Osteocyte (in vitro differentiated cells): ENCODE measurements around the gene CALM1. TPM values are rescaled to one million over a fixed set of nuclear protein-coding genes. Genes with fewer than 3 reads are reported as not detected.

Experiments used
- DNase-seq: peaks from one replicate; pipeline ENCODE4 v3.0.0; 2021; ENCODE audit warnings: mixed read lengths; ENCODE audit not compliant: unreplicated experiment; ENCODE audit errors: extremely low spot score
- H3K27ac Mint-ChIP-seq: one replicate; pipeline ENCODE4 v1.8.0; 2021; ENCODE audit warnings: mild to moderate bottlenecking, mixed read lengths; ENCODE audit not compliant: unreplicated experiment
- H3K27me3 Mint-ChIP-seq: one replicate; pipeline ENCODE4 v1.8.0; 2021; ENCODE audit warnings: mixed read lengths; ENCODE audit not compliant: unreplicated experiment
- H3K36me3 Mint-ChIP-seq: one replicate; pipeline ENCODE4 v1.8.0; 2021; ENCODE audit warnings: mixed read lengths; ENCODE audit not compliant: unreplicated experiment
- H3K4me1 Mint-ChIP-seq: one replicate; pipeline ENCODE4 v1.8.0; 2021; ENCODE audit warnings: mixed read lengths; ENCODE audit not compliant: unreplicated experiment
- H3K4me3 Mint-ChIP-seq: one replicate; pipeline ENCODE4 v1.8.0; 2021; ENCODE audit warnings: mild to moderate bottlenecking, moderate library complexity, mixed read lengths; ENCODE audit not compliant: unreplicated experiment
- H3K9me3 Mint-ChIP-seq: one replicate; pipeline ENCODE4 v1.8.0; 2021; ENCODE audit warnings: mixed read lengths; ENCODE audit not compliant: unreplicated experiment
- total RNA-seq: library from RNA; stranded (reverse); gene quantifications from 2 replicates; pipeline ENCODE4 v1.2.1, GENCODE V29; 2021
- TF ChIP-seq, protein P1 (sequence below): fragments of 200-600 bp; sonication (generic); IDR thresholded peaks from 2 replicates; pipeline ENCODE4 v1.5.0; 2021; ENCODE audit warnings: antibody characterized with exemption, mild to moderate bottlenecking, moderate library complexity

The CALM1 gene
- total RNA-seq, 1 donor from 2014 or later: 199 TPM

DNA sequence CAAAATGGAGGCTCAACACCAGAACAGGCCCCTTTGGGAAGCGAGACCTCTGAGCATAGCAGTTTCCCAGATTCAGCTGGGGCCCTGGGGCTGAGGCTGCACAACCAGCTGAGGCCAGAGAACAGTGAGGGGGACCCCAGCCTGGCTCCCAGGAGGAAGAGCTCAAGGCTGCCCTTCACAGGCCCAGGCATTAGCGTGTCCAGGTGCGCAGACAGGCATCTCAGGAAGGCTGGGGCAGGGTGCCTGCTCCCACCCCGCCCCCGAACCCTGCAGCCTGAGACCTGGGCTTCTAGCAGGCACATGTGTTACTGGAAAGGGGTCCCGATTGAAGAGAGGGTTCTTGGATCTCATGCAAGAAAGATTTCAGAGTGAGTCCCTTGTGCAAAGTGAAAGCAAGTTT, 27.2 kb downstream of the CALM1 start:
- Mint-ChIP-seq H3K9me3 (no peaks in the 10 kb centered on the region), H3K27ac (no peak overlapping the region), H3K27me3 (no peaks in the 10 kb centered on the region), H3K36me3 (no peaks in the 10 kb centered on the region), H3K4me3 (no peak overlapping the region), H3K4me1 (peaks cover 4% of the 10 kb centered on the region)
- no peak for DNase-seq
- TF ChIP-seq, protein P1, sequence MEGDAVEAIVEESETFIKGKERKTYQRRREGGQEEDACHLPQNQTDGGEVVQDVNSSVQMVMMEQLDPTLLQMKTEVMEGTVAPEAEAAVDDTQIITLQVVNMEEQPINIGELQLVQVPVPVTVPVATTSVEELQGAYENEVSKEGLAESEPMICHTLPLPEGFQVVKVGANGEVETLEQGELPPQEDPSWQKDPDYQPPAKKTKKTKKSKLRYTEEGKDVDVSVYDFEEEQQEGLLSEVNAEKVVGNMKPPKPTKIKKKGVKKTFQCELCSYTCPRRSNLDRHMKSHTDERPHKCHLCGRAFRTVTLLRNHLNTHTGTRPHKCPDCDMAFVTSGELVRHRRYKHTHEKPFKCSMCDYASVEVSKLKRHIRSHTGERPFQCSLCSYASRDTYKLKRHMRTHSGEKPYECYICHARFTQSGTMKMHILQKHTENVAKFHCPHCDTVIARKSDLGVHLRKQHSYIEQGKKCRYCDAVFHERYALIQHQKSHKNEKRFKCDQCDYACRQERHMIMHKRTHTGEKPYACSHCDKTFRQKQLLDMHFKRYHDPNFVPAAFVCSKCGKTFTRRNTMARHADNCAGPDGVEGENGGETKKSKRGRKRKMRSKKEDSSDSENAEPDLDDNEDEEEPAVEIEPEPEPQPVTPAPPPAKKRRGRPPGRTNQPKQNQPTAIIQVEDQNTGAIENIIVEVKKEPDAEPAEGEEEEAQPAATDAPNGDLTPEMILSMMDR: no peak

DNA sequence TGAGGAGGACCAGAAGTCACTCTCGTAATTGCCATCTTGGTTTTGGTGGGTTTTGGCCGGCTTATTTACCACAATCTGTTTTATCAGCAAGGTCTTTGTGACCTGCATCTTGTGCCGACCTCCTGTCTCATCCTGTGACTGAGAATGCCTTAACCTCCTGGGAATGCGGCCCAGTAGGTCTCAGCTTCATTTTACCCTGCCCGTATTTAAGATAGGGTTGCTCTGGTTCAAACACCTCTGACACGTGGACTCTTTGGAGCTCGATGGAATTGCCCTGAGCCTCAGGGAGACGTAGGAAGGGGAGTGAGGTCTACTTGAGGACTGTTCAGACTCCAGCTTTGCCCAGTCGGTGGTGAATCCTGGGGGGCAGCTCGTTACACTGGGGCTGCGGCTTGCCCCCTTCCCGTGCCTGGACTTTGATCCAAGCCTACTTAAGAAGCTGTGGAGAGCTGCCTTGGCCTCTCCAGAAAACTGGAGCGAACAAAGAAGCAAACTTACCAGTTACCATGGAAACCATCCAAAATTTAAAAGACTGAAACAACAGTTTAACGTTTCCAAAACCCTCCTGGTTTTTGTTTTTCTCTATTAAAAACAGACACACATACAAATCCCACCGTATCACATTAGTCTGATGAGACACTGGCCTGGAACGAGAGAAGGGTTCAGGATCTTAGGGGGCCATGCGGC, 28.0 kb downstream of the CALM1 start:
- no peak overlapping the region for H3K27ac Mint-ChIP-seq
- no peaks in the 10 kb centered on the region for H3K4me1 Mint-ChIP-seq
- H3K9me3 Mint-ChIP-seq: no peaks in the 10 kb centered on the region

GRCh38 chr14:90425373-90425879, 28.6 kb downstream of the CALM1 start:
- H3K27ac Mint-ChIP-seq: no peak overlapping the region

More for the DNA sequence above, 28.0 kb downstream of the CALM1 start:
- no peak for DNase-seq
- Mint-ChIP-seq H3K27me3 (no peaks in the 10 kb centered on the region), H3K4me3 (no peak overlapping the region), H3K36me3 (no peaks in the 10 kb centered on the region)
- TF ChIP-seq, protein P1: no peak

GRCh38 chr14:90426031-90426540, 29.3 kb downstream of the CALM1 start:
- TF ChIP-seq, protein P1: no peak
- Mint-ChIP-seq H3K36me3 (no peaks in the 10 kb centered on the region), H3K9me3 (no peaks in the 10 kb centered on the region), H3K27ac (no peak overlapping the region), H3K4me1 (no peaks in the 10 kb centered on the region), H3K27me3 (no peaks in the 10 kb centered on the region), H3K4me3 (no peak overlapping the region)
- no peak for DNase-seq

More at GRCh38 chr14:90425373-90425879, 28.6 kb downstream of the CALM1 start:
- Mint-ChIP-seq H3K4me3 (no peak overlapping the region), H3K27me3 (no peaks in the 10 kb centered on the region), H3K36me3 (no peaks in the 10 kb centered on the region), H3K9me3 (no peaks in the 10 kb centered on the region), H3K4me1 (no peaks in the 10 kb centered on the region)
- TF ChIP-seq, protein P1: no peak
- no peak for DNase-seq

GRCh38 chr14:90426663-90427062, 29.8 kb downstream of the CALM1 start:
- Mint-ChIP-seq H3K4me3 (no peak overlapping the region), H3K27ac (no peak overlapping the region), H3K27me3 (no peaks in the 10 kb centered on the region), H3K4me1 (no peaks in the 10 kb centered on the region), H3K9me3 (no peaks in the 10 kb centered on the region), H3K36me3 (no peaks in the 10 kb centered on the region)
- TF ChIP-seq, protein P1: no peak
- no peak for DNase-seq
